Posterior cingulate gyrus (tissue), 11 donors: Measurements from ENCODE around the gene CYTH3.
"Not testable (repeated sequence)": the region's sequence is repeated elsewhere in the genome, so short reads cannot be mapped to it uniquely, and the experiment has no call there.

Source experiments
- DNase-seq, 10 donors: peaks; one replicate each; pipeline versions ENCODE4 v3.0.0 to v3.0.0-alpha.2; 2020 to 2021; ENCODE audit warnings: mixed read lengths in 3 of 10
- intact Hi-C: fragments of 100-400 bp; cut with DNase I; formaldehyde crosslinking; loops from one replicate; pipeline ENCODE4 v1.15.1; 2023

The CYTH3 gene

DNA sequence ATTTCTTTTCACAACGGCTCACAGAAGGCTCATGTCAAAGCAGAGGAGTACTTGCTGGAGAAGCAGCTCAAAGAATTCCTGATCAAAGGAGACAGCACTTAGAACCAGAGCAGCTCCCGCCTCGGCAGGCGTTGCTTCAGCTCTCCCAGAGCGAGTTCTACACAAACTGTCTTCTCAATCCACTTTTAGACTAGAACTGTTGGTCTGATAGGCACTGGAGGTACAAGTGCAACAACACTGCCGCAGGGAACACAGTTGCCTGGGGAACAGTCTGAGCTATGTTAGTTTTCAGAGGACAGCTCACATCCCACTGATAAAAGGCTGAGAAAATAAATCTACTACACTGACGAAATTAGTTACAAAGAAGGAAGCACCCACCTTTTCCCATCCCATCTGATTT is 35.4 kb downstream of the CYTH3 start:
- DNase-seq, result peak in 8 of 10 donors; percentile 31 to 92 (median 58)

DNA sequence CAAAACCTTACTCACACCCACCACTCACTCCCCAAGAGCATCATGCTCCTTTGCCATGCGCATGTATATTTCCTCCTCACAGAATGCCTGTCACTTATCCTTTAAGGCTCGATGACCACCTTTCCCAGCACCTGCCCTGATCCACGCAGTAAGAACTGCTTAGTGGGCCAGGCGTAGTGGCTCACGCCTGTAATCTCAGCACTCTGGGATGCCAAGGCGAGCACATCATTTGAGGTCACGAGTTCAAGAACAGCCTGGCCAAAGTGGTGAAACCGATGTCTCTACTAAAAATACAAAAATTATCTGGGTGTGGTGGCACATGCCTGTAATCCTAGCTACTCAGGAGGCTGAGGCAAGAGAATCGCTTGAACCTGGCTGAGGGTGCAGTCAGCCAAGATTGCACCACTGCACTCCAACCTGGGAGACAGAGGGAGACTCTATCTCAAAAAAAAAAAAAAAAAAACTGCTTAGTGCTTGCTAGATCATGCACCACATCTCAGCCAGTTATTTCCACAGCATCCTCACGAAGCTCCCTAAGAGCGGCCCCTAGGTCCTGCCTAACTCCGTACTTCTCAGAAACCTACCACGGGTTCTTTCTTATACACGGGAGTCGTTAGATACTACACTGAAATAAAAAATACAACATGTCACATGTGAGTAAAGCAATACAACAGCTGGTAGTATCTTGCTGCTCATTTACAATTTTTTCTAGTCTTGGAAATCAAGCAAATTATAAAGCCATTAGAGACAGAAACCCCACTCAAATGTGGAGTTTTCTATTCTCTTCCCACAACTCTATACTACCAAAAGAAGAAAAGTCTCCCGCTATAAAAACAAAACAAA is 37.2 kb downstream of the CYTH3 start:
- no peak for DNase-seq
- intact Hi-C loops, result no loop called here

More for the DNA sequence above, 35.4 kb downstream of the CYTH3 start:
- intact Hi-C loops, result no loop called here

DNA sequence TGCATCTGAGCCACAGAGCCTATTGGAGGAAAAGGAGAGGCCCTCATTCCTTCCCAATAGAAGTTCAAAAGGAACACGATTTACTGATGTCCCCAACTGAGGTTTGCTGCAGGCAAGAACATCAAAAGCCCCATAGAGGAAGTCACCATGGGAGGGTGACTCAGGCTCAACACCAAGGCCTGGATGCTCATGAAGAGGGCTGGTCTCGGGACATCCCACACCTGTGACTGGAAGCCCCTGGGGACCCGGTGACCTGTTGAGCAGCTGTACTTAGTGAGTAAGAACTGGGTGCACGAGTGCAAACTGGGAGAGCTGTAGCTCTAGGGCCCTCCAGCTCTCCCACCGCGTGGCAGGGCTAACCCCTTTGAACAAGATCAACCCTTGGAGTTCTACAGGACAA is 38.0 kb downstream of the CYTH3 start:
- no peak for DNase-seq
- intact Hi-C loops, result no loop called here

DNA sequence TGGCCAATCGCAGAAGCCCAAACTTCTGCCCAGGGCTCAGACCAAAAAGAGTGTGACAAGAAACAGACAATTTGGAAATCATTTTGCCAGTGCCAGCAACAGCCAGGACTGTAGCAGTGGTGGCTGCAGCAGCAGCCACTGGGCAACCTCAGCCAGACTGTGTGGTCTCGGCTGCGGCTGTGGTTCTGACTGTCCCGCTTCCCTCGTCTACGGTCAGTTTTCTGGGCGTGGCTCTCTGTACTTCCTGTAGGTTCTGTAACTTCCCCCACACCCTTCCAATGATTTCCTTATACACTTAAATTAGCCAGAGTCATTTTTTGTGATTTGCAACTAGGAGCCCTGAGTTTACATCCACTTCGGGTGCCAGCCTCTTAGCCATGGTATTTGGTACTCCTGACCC is 39.9 kb downstream of the CYTH3 start:
- peak in 1 of 10 donors; percentile 80 for DNase-seq
- intact Hi-C loops, result no loop called here

DNA sequence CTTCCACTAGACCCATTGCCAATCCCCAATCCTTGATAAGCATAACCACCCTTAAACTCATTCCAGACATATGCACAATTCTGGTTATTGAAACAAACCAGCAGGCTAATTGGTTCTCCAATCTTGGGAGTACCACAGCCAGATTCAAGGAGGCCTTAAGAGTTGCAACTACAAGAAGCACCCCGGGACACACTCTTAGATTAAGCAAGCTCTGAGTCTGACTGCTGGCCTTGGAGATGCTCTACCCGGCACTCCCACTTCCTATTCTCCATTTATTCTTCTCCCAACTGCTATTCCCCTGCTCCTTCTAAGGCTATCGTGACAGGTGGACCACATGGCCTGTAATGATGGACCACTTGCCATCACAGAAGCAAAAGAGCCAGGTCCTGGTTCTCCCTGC is 40.3 kb downstream of the CYTH3 start:
- intact Hi-C loops, result no loop called here
- no peak for DNase-seq

DNA sequence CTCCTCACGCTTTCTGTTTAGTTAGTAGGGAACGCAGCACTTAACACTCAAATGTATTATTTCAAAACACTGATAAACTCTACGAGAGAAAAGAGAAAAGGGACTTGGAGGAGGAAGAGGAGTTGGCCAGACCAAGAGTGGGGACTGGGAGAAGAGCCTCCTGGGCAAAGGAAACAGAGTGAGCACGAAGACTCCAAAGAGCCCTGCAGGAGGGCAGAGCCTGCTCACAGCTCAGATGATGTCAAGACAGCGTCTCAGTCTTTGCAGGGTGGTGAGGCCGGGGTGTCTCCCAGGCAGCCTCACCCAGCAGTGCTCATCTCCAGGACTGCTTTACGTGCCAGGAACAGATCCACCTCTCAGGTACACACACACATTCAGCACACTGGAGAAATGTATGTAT is 41.2 kb downstream of the CYTH3 start:
- intact Hi-C loops, result no loop called here
- no peak for DNase-seq

DNA sequence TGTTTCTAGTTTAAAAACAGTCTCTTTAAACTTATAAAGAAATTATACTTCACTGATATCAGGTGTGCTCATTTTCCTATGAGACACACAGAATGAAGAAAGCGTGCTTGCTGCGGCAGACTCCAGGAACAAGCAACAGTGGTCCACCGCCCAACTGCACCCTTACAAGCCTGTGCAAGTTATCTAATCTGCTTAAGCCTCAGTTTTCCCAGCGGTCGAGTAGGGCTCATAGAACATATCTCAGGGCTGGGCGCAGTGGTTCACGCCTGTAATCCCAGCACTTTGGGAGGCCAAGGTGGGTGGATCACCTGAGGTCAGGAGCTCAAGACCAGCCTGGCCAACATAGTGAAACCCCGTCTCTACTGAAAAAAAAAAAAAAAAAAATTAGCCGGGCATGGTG is 43.1 kb downstream of the CYTH3 start:
- intact Hi-C loops, result not testable (repeated sequence)

DNA sequence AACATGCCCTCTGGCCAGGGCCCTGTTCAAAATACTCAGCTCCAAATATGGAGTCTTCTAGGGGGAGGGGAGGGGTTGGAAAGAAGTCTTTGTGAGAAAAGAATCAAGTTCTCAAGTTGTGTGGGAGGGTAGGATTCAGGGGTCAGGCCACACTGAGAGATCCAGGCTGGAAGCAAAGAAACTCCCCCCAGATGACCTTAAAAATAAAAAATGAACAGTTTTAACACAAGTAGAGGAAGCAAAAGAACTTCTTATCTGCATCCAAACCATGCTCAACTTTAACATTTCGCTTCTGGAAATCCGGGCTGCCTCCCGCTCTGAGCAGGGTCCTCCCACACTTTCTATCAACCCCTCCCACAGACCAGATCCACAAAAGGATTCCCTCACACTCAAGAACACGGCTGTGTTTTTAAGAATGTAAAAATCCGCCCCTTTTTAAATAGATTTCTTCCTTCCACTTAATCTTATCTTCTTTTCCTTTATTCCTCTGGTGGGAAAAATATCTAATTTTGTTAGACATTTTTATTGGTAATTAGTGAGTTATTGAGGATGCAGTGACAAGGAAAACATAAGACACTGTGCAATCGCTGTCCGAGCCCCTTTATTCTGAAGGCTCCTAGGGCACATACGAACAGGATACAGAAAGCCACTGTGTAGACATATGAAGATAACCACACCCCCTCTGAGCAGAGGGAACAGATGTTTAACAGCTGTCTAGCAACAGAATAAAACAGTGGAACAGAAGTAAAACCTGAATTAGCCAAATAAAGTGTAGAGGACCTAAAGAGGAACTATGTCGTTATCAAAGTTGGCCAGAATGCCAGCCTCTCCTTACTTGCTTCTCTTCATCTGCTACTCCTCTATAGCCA is 43.8 kb downstream of the CYTH3 start:
- intact Hi-C loops, result no loop called here
- no peak for DNase-seq

More for the DNA sequence above, 43.1 kb downstream of the CYTH3 start:
- DNase-seq, result not testable (repeated sequence)

DNA sequence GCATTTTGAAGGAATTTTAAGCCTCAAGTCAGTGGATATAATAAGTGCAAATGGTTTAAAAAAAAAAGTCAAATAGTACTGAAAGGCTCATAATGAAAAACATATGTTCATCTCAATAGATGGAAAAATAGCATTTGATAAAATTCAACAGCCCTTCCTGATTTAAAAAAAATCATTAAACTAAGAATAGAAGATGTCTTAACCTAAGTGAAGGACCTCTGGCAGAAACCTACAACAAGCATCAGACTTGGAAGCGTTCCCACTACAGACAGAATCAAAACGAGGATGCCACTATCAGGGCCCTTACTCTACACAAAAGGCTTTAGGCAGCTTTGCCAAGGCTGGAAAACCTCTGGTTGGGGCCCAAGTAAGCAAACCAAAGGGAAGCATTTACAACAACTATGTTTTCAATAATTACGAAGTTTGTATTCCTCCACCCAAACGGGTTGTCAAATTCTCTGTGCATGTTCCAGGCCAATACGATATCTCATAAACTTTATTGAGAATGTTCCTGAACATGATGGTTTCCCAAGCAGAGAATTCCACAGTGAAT is 45.1 kb downstream of the CYTH3 start:
- DNase-seq, result no peak
- intact Hi-C loops, result no loop called here

DNA sequence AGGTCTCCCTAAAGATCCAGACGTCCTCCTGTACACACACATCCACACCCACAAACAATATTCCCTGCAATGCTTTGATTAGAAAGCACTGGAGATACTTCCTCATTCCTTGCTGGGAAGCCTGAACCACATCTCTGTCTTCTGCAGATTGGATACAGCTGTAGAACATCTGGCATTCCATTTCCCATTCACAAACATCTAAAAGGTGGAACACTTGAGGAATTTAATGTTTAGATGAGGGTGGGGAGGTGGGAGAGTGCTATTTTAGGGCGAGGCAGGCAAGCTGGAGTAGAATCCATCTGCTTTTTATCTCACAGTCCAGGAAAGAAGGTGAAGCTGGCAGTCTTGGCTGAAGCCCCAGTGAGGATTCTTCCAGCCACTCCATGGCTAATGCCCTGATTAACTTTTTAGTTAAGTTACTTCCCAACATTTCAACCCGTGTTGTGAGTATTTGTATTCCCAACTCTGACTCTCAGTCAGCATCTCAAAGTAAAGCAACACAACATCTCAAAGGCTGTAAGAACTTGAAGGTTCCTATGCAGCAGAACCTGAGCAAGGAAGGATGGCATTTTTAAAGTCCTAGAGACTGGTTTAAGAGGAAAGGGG is 46.1 kb downstream of the CYTH3 start:
- DNase-seq, result no peak
- intact Hi-C loops, result no loop called here

DNA sequence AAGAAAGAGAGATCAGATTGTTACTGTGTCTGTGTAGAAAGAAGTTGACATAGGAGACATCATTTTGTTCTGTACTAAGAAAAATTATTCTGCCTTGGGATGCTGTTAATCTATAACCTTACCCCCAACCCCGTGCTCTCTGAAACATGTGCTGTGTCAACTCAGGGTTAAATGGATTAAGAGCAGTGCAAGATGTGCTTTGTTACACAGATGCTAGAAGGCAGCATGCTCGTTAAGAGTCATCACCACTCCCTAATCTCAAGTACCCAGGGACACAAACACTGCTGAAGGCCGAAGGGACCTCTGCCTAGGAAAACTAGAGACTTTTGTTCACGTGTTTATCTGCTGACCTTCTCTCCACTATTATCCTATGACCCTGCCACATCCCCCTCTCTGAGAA is 49.0 kb downstream of the CYTH3 start:
- intact Hi-C loops, DNase-seq: not testable (repeated sequence)

DNA sequence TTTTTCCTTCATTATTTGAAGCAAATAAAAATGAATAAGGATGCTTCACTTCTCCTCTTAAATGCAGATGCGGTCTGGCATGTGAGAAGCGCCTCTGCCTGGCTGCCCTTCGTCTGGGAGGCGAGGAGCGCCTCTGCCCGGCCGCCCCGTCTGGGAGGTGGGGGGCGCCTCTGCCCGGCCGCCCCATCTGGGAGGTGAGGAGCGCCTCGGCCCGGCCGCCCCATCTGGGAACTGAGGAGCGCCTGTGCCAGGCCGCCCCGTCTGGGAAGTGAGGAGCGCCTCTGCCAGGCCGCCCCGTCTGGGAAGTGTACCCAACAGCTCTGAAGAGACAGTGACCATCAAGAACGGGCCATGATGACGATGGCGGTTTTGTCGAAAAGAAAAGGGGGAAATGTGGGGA is 49.4 kb downstream of the CYTH3 start:
- intact Hi-C loops, DNase-seq: not testable (repeated sequence)

DNA sequence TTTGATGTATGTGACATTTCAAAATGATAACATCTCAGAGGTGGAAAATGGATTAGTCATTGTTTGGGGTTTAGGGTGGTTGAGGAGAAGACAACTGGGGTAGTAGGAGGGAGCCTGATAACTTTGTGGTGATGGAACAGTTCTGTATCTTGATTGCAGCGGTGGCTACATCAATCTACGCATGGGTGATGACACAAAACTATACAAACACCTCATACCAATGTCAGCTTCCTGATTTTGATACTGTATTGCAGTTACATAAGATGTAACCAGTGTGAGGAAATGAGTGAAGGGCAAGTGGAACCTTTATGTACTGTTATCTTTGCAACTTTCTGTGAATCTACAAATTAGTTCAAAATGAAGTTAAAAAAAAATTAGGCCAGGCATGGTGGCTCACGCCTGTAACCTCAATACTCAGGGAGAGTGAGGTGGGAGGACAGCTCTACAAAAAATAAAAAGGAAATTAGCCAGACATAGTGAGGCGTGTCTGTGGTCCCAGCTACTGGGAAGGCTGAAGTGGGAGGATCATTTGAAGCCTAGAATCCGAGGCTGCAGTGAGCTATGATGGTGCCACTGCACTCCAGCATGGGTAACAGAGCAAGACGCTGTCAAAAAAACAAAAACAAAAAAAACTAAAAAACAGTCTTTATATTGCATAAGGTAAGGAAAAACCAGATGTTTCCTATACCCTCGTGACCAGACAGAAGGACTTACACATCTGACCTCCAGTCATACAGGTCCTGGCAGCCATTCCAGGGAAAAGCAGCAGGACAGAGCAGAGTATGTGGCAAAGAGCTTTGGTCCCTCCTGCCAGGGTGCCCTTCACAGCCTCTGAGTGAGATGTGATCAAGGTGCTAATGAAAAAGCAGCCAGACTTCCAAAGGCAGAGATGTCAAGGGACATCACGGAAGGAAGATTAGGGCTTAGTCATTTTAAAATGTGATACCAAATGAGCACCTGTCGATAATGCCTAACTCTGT is 50.8 kb downstream of the CYTH3 start:
- intact Hi-C loops, result no loop called here
- no peak for DNase-seq

DNA sequence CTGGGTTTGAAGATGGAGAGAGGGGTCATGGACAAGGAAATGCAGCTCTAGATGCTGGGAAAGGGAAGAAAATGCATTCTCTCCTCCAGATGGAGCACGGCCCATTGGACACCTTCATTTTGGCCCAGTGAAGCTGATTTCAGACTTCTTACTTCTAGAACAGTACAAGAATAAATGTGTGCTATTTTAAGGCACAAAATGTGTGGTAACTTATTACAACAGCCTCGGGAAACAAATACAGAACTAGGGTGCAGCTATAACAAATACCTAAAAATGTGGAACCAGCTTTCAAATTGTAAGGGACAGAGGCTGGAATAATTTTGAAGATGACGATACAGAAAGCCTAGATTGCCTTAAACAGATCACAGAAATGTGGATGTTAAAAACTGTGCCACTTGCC is 54.1 kb downstream of the CYTH3 start:
- DNase-seq, result no peak
- intact Hi-C loops, result no loop called here

DNA sequence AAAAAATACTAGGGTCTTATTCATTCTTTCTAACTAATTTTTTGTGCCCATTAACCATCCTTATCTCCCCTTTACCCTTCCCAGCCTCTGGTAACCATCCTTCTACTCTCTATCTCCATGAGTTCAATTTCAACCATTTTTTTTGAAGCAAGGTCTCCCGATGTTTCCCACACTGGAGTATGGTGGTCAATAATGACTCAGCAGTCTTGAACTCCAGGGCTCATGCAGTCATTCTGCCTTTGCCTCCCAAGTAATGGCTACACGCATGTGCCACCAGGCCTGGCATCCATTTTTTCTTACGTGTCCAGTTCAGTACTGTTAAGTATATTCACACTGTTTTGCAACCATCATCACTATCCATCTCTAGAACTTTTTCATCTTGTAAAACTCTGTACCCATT is 60.4 kb downstream of the CYTH3 start:
- intact Hi-C loops, result no loop called here

DNA sequence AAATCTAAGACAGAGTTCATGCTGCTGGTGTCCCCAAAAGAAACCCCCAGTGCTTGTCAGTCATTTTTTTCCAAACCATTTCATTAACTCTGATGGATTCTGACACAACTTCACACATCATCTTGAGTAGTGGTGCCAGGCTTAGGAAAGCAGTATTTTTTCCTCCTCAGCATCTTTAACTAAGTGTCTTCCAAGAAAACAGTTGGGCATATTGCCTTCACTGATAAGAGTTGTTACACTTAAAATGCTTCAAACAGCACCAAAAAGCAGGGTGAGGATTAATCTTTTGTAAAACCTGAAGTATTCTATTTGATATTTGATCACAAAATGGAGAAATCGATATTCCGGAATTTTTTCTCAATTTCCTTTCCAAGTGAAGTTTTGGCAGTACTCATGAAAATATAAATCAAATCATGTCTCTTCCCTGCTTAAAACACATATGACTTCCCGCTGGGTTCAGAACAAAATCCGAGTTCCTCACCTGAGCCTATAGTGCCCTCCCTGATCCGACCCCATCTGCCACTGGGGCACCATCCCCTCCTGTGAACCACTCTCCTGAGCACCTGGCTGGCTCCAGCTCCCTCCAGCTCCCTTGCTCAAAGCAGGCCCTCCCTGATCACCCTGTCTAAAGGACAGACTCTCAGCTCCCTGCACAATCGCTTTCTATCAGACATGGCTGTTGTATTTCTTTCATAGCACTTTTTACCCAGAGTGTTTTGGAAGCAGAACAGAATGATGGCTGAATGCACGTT is 61.6 kb downstream of the CYTH3 start:
- no peak for DNase-seq

More for the DNA sequence above, 60.4 kb downstream of the CYTH3 start:
- DNase-seq, result no peak

DNA sequence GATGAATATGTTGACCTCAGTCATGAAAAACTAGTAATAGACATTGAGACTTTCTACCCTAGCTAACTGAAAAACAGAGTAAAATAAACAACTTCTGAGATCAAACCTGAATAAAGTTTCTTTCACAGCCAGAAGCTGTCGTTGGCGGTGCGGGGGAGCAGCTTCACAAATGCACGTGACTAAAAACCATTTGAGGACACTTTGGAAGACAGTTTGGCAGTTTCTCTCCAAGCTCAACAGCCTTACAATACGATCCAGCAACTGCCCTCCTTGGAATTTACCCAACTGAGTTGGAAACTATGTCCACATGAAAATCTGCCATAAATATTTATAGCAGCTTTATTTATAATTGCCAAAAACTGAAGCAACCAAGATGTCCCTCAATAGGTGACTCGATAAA is 63.1 kb downstream of the CYTH3 start:
- intact Hi-C loops, result no loop called here

More for the DNA sequence above, 61.6 kb downstream of the CYTH3 start:
- intact Hi-C loops, result no loop called here

DNA sequence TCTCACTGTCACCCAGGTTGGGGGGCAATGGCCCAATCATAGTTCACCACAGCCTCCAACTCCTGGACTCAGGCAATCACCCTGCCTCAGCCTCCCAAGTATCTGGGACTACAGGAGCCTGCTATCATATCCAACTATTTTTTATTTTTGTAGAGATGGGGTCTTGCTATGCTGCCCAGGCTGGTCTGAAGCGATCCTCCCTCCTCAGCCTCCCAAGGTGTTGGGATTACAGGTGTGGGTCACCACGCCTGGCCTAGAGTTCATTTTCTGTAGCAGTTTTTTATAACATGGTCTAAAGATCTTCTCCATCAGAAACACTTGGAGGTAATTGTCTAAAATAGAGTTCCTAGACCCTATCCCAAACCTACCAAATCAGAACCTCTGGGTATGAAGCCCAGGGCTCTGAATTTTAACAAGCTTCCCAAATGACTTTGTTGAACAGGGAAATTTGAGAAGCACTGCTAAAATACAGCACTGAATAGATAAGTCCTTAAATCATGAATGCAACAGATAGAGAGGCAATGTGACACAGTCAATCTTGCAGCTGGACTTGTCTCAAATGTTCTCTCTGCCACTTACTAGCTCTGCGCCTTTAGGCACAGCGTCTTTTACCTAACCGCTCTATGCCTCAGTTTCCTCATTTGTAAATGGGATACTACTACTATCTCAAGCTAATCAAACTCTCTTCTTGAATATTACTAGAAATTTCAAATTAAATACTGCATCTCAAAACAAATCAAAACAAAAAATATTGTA is 63.7 kb downstream of the CYTH3 start:
- no peak for DNase-seq
- intact Hi-C loops, result no loop called here

More for the DNA sequence above, 63.1 kb downstream of the CYTH3 start:
- DNase-seq, result no peak
